Activated naive CD4-positive, alpha-beta T cell treated with anti-CD3 and anti-CD28 coated beads for 36 hours (primary cell): ENCODE measurements around the gene DMPK. TPM values are rescaled to one million over a fixed set of nuclear protein-coding genes. Genes with fewer than 3 reads are reported as not detected.
"Not testable (repeated sequence)": the region's sequence is repeated elsewhere in the genome, so short reads cannot be mapped to it uniquely, and the experiment has no call there.

Experiments used
- CTCF ChIA-PET: fragments of 350-600 bp; sonication (Branson Sonifier 250); formaldehyde crosslinking; loops from one replicate; lab custom pipeline; 2021; ENCODE audit warnings: antibody characterized with exemption; lab: Charles Lee
- DNase-seq: peaks from one replicate; pipeline ENCODE4 v3.0.0-alpha.2; 2020
- H3K27ac Mint-ChIP-seq: one replicate; pipeline ENCODE4 v1.8.0; 2021; ENCODE audit warnings: mild to moderate bottlenecking, mixed read lengths
- H3K27me3 Mint-ChIP-seq: one replicate; pipeline ENCODE4 v1.8.0; 2021; ENCODE audit warnings: low read depth, mixed read lengths
- H3K36me3 Mint-ChIP-seq: one replicate; pipeline ENCODE4 v1.8.0; 2021; ENCODE audit warnings: low read depth, mixed read lengths
- H3K4me1 Mint-ChIP-seq: one replicate; pipeline ENCODE4 v1.8.0; 2021; ENCODE audit warnings: low read depth, mixed read lengths
- H3K4me3 Mint-ChIP-seq: one replicate; pipeline ENCODE4 v1.8.0; 2021; ENCODE audit warnings: mild to moderate bottlenecking, moderate library complexity, mixed read lengths
- H3K9me3 Mint-ChIP-seq: one replicate; pipeline ENCODE4 v1.8.0; 2021; ENCODE audit warnings: mixed read lengths
- intact Hi-C: fragments of 100-400 bp; cut with micrococcal nuclease; formaldehyde crosslinking; loops from one replicate; pipeline ENCODE4 v1.15.1; 2023
- total RNA-seq, 2 experiments: library from RNA; stranded (reverse); gene quantifications; one replicate each; pipeline ENCODE4 v1.2.3, GENCODE V29; 2021

DMPK gene
- total RNA-seq, 2 experiments from 2014 or later, result 6.1 TPM

DNA sequence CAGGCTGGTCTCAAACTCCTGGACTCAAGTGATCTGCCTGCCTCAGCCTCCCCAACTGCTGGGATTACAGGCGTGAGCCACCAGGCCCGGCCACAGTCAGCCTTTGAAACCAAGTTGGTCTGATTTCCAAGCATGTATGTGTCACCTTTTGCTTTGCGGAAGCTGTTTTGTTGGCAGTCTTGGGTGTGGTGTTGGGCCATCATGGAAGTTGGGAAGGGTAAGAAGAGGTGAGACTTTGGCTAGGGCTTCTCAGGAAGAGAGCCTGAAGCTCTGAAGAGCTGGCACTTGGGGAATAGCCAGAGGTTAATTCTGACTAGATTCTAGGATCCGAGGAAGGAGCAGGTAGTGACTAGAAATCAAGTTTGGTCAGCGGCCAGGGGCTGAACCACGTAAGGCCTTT lies 30.0 kb upstream of the DMPK start:
- no peak overlapping the region for H3K27ac Mint-ChIP-seq
- peaks cover 18% of the 10 kb centered on the region for H3K4me1 Mint-ChIP-seq
- H3K27me3 Mint-ChIP-seq, result peaks cover 21% of the 10 kb centered on the region
- peaks cover 1% of the 10 kb centered on the region for H3K36me3 Mint-ChIP-seq
- no peaks in the 10 kb centered on the region for H3K9me3 Mint-ChIP-seq
- CTCF ChIA-PET, result interaction anchor here (1.4 kb wide), 2 partner anchors 13 to 43 kb away, joined by 5 to 6 read pairs; partner anchors contain the start of gene SIX5
- DNase-seq, result no peak
- intact Hi-C loops, result loop anchor here (10.0 kb wide), 1 partner anchor 453 kb away; no protein-coding TSS in a partner anchor
- no peak overlapping the region for H3K4me3 Mint-ChIP-seq

- H3K36me3 Mint-ChIP-seq, result no peaks in the 10 kb centered on the region
- no peak overlapping the region for H3K4me3 Mint-ChIP-seq
- peak overlapping the region; percentile 51 for H3K27ac Mint-ChIP-seq
- peaks cover 11% of the 10 kb centered on the region for H3K4me1 Mint-ChIP-seq
- H3K9me3 Mint-ChIP-seq, result no peaks in the 10 kb centered on the region
- intact Hi-C loops, result loop anchor here (10.0 kb wide), 1 partner anchor 455 kb away; no protein-coding TSS in a partner anchor
- H3K27me3 Mint-ChIP-seq, result peaks cover 17% of the 10 kb centered on the region
- DNase-seq, result peak; percentile 34
- CTCF ChIA-PET, result interaction anchor here (1.1 kb wide), 1 partner anchor 11 kb away, joined by 3 read pairs; no protein-coding TSS in a partner anchor
These were observed 27.4 kb upstream of the DMPK start for GRCh38 chr19:45809643-45810159.

DNA sequence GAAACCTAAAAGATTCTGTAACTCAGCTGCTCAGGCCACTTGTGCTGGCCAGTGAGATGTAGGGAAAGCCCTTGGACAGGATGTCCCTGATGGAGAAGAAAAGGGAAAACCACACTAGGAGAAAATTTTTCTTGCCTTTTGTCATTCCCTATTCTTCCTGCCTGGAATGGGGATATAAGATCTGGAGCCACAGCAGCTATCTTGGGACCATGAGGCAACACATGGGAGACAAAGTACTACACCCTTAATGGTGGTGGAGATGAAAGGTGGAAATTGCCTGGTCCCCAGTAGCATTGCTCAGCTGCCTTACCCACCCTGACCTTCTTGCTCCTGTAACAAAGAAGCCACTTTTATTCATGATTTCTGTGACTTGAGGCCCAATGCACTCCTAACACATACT lies 23.4 kb upstream of the DMPK start:
- H3K27me3 Mint-ChIP-seq, result peaks cover 2% of the 10 kb centered on the region
- no peaks in the 10 kb centered on the region for H3K36me3 Mint-ChIP-seq
- H3K4me3 Mint-ChIP-seq, result no peak overlapping the region
- CTCF ChIA-PET, result interaction anchor here (0.6 to 1.2 kb wide), 3 partner anchors 11 to 35 kb away, joined by 3 read pairs; no protein-coding TSS in a partner anchor
- H3K4me1 Mint-ChIP-seq, result peaks cover 11% of the 10 kb centered on the region
- no peak for DNase-seq
- no peaks in the 10 kb centered on the region for H3K9me3 Mint-ChIP-seq
- H3K27ac Mint-ChIP-seq, result no peak overlapping the region
- intact Hi-C loops, result no loop called here

- intact Hi-C loops, result no loop called here
- no peaks in the 10 kb centered on the region for H3K9me3 Mint-ChIP-seq
- no peaks in the 10 kb centered on the region for H3K36me3 Mint-ChIP-seq
- no peak overlapping the region for H3K27ac Mint-ChIP-seq
- H3K4me1 Mint-ChIP-seq, result peaks cover 7% of the 10 kb centered on the region
- no peak overlapping the region for H3K4me3 Mint-ChIP-seq
- CTCF ChIA-PET, result interaction anchor here (0.7 to 1.2 kb wide), 2 partner anchors 12 to 13 kb away, joined by 3 read pairs; no protein-coding TSS in a partner anchor
- DNase-seq, result no peak
- H3K27me3 Mint-ChIP-seq, result peaks cover 5% of the 10 kb centered on the region
These were observed 22.6 kb upstream of the DMPK start for GRCh38 chr19:45804959-45805230.

DNA sequence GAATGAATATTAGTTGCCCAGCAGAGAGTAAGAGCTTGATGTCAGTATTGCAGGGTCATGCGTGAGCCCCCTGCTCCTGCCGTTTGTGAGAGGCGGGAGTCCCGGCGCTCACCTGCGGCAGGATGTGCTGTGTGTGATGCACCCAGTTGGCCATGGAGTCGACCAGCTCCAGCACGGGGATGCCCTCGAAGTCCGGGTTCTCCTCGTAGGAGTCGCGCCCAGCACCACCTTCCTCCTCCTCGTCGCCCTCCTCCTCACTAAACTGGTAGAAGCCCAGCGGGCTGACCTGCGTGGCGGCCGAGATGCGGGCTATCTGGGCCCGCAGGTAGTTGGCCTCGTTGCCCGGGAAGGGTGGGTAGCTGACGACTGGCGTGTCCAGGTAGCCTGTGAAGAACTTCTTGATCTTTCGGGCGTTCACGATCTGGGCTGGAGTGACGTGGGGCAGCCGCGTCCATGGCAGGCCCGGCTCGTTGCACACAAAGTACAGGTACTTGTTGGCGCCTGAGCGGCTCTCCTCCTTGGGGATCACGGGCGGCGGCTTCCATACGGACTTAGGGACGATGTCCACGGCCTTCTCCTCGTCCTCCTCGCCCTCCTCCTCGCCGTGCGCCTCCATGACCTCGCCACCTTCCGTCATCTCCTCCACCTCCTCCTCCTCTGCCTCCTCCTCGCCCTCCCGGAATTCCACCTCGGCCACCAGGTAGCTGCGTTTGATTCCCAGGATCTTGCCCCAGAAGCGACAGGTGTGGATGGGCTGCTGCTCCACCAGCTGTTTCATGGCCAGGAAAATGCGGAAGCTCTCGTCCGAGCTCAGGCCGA lies 22.1 kb upstream of the DMPK start:
- H3K27ac Mint-ChIP-seq, result no peak overlapping the region
- H3K9me3 Mint-ChIP-seq, result no peaks in the 10 kb centered on the region
- H3K4me3 Mint-ChIP-seq, result no peak overlapping the region
- peaks cover 1% of the 10 kb centered on the region for H3K4me1 Mint-ChIP-seq
- no peaks in the 10 kb centered on the region for H3K36me3 Mint-ChIP-seq
- no peak for DNase-seq
- CTCF ChIA-PET, result interaction anchor here (0.6 to 1.2 kb wide), 3 partner anchors 14 to 825 kb away, joined by 3 read pairs; partner anchors contain the start of gene SIX5
- intact Hi-C loops, result no loop called here
- H3K27me3 Mint-ChIP-seq, result peaks cover 5% of the 10 kb centered on the region

DNA sequence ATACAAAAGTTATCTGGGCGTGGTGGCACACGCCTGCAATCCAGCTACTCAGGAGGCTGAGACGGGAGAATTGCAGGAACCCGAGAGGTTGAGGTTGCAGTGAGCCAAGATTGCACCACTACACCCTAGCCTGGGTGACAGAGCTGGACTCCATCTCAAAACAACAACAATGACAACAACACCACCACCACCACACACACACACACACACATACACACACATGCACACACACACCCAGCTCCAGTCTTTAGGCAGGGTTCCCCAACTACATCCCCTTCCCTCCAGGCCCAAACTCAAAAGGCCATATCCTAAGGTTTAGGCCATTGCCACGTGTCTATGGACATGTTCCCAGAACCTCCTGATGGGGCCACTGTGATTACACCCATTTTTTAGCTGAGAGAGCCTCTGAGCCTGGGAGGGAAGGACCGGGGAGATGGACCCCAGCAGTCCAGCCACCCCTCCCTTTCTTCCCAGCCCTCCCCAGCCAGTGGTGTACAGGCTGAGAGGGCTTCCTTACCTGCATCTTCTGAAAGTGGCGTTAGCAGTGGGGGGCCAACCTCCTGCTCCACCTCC lies 19.4 kb upstream of the DMPK start:
- intact Hi-C loops, result no loop called here
- H3K9me3 Mint-ChIP-seq, result no peaks in the 10 kb centered on the region
- H3K36me3 Mint-ChIP-seq, result no peaks in the 10 kb centered on the region
- H3K27ac Mint-ChIP-seq, result no peak overlapping the region
- no peak for DNase-seq
- peaks cover 17% of the 10 kb centered on the region for H3K27me3 Mint-ChIP-seq
- peaks cover 4% of the 10 kb centered on the region for H3K4me1 Mint-ChIP-seq
- no peak overlapping the region for H3K4me3 Mint-ChIP-seq
- CTCF ChIA-PET, result interaction anchor here (7.0 kb wide), 1 partner anchor 31 kb away, joined by 127 read pairs; the partner anchor contains the start of gene SIX5

- Mint-ChIP-seq H3K36me3 (no peaks in the 10 kb centered on the region), H3K9me3 (no peaks in the 10 kb centered on the region), H3K27ac (no peak overlapping the region), H3K27me3 (peaks cover 23% of the 10 kb centered on the region), H3K4me3 (no peak overlapping the region), H3K4me1 (peaks cover 4% of the 10 kb centered on the region)
- no peak for DNase-seq
- CTCF ChIA-PET, result interaction anchor here (0.6 to 7.0 kb wide), 8 partner anchors 12 to 62 kb away, joined by 3 to 127 read pairs (median 5); partner anchors contain the start of gene SIX5
- intact Hi-C loops, result no loop called here
These were observed 17.8 kb upstream of the DMPK start for GRCh38 chr19:45800070-45800553.

GRCh38 chr19:45799541-45799940 lies 17.3 kb upstream of the DMPK start:
- H3K9me3 Mint-ChIP-seq, H3K27ac Mint-ChIP-seq, DNase-seq, H3K4me3 Mint-ChIP-seq, H3K4me1 Mint-ChIP-seq, H3K36me3 Mint-ChIP-seq: not testable (repeated sequence)
- H3K27me3 Mint-ChIP-seq, result peaks cover 29% of the 10 kb centered on the region
- intact Hi-C loops, result loop anchor here (1.0 to 10.0 kb wide), 3 partner anchors 29 to 295 kb away; partner anchors contain the start of genes OPA3 and VASP
- CTCF ChIA-PET, result interaction anchor here (0.6 to 7.0 kb wide), 15 partner anchors 10 to 106 kb away, joined by 3 to 127 read pairs (median 4); partner anchors contain the start of gene SIX5

DNA sequence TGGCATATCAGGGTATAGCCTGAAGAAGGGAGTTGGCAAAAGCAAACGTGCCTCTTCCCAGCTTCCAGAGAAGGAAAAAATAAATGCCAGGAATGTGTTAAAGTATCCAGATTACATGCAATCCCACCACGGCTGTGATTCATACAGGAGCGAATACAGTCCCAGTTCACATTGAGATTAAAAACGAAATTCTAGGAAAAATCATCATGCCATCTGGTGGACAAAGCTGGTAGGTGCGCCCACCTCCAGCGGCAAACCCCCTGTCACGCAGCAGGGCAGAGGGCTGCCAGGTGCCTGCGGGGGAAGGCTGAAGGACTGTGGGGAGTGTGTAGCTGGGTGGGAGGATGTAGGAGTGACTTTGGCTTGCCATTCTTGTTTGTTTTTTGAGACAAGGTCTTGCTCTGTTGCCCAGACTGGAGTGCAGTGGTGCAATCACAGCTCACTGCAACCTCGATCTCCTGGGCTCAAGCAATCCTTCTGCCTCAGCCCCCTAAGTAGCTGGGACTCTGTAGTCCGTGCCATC lies 16.8 kb upstream of the DMPK start:
- H3K27me3 Mint-ChIP-seq, result peaks cover 30% of the 10 kb centered on the region
- CTCF ChIA-PET, result interaction anchor here (0.6 to 7.0 kb wide), 16 partner anchors 10 to 589 kb away, joined by 3 to 127 read pairs (median 4); partner anchors contain the start of gene SIX5
- H3K36me3 Mint-ChIP-seq, result no peaks in the 10 kb centered on the region
- H3K4me3 Mint-ChIP-seq, result no peak overlapping the region
- H3K9me3 Mint-ChIP-seq, result no peaks in the 10 kb centered on the region
- intact Hi-C loops, result loop anchor here (1.0 to 10.0 kb wide), 3 partner anchors 29 to 294 kb away; partner anchors contain the start of genes OPA3 and VASP
- H3K27ac Mint-ChIP-seq, result no peak overlapping the region
- H3K4me1 Mint-ChIP-seq, result peaks cover 4% of the 10 kb centered on the region
- peak; percentile 69 for DNase-seq

GRCh38 chr19:45794627-45795026 lies 12.3 kb upstream of the DMPK start:
- H3K4me1 Mint-ChIP-seq, result peaks cover 28% of the 10 kb centered on the region
- no peak for DNase-seq
- peaks cover 25% of the 10 kb centered on the region for H3K27me3 Mint-ChIP-seq
- H3K36me3 Mint-ChIP-seq, result peaks cover 12% of the 10 kb centered on the region
- H3K4me3 Mint-ChIP-seq, result no peak overlapping the region
- H3K27ac Mint-ChIP-seq, result no peak overlapping the region
- CTCF ChIA-PET, result interaction anchor here (0.8 to 2.0 kb wide), 2 partner anchors 24 to 25 kb away, joined by 3 to 7 read pairs; partner anchors contain the start of gene SIX5
- H3K9me3 Mint-ChIP-seq, result no peaks in the 10 kb centered on the region
- intact Hi-C loops, result loop anchor here (5.0 to 10.0 kb wide), 3 partner anchors 102 to 290 kb away; partner anchors contain the start of genes OPA3, QPCTL, SNRPD2 and VASP

GRCh38 chr19:45793876-45794275 lies 11.6 kb upstream of the DMPK start:
- intact Hi-C loops, result loop anchor here (1.0 to 10.0 kb wide), 5 partner anchors 15 to 289 kb away; partner anchors contain the start of genes FBXO46, OPA3, QPCTL and SNRPD2
- CTCF ChIA-PET, result interaction anchor here (2.0 to 2.7 kb wide), 2 partner anchors 24 to 25 kb away, joined by 7 to 9 read pairs; partner anchors contain the start of gene SIX5
- H3K4me3 Mint-ChIP-seq, result no peak overlapping the region
- H3K27me3 Mint-ChIP-seq, result peaks cover 22% of the 10 kb centered on the region
- no peaks in the 10 kb centered on the region for H3K9me3 Mint-ChIP-seq
- H3K36me3 Mint-ChIP-seq, result peaks cover 19% of the 10 kb centered on the region
- no peak overlapping the region for H3K27ac Mint-ChIP-seq
- H3K4me1 Mint-ChIP-seq, result peaks cover 25% of the 10 kb centered on the region
- no peak for DNase-seq
